Subcutaneous adipose tissue (tissue), 4 donors: ENCODE data around the gene STK32A. TPM values are rescaled to one million over a fixed set of nuclear protein-coding genes. Genes with fewer than 3 reads are reported as not detected.

Experiments
- total RNA-seq, 4 donors: library from RNA; depleted of rRNA; stranded (reverse); fragments of >200 nt; gene quantifications; one replicate each; pipeline ENCODE4 v1.1.0, GENCODE V29; 2016
- TF ChIP-seq, protein P1 (sequence below): fragments of 450-650 bp; IDR thresholded peaks from one replicate; pipeline ENCODE4 v1.5.1; 2016; ENCODE audit warnings: low read depth, mild to moderate bottlenecking, control low read depth, antibody characterized with exemption, moderate library complexity

STK32A gene
- total RNA-seq, 4 donors from 2014 or later, result 1.8 to 5.3 (median 4.3) TPM

DNA sequence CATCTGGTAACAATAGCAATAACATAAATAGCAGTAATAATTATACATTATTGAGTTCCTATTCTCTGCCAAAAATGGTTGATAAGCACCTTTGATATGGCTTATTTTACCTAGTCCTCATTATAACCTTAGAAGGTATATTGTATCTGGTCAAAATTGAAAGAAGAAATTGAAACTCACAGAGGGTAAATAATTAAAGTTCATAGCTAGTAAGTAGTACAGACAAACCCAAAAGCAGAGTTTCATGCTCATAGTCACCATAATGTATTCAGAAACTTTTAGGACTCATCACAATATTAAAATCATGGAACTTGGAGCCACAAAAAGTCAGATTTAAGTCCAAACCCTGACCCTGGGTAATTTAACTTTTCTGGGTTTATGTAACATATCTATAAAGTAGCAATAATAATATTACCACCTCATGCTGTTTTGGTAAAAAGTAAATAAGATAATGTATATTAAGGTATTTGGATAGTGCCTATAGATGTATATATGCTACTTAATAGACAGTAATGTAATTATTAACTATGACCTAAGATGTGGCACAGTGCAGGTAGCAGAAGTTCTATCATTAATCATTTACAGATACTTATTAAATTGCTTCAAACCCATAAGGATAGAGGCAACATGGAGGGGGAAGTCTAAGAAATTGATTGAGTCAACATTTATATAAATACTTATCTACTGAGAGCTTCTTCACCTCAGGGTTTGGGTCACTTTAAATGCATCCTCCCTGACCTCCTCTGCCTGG is 32.4 kb downstream of the STK32A start:
- TF ChIP-seq, protein P1, sequence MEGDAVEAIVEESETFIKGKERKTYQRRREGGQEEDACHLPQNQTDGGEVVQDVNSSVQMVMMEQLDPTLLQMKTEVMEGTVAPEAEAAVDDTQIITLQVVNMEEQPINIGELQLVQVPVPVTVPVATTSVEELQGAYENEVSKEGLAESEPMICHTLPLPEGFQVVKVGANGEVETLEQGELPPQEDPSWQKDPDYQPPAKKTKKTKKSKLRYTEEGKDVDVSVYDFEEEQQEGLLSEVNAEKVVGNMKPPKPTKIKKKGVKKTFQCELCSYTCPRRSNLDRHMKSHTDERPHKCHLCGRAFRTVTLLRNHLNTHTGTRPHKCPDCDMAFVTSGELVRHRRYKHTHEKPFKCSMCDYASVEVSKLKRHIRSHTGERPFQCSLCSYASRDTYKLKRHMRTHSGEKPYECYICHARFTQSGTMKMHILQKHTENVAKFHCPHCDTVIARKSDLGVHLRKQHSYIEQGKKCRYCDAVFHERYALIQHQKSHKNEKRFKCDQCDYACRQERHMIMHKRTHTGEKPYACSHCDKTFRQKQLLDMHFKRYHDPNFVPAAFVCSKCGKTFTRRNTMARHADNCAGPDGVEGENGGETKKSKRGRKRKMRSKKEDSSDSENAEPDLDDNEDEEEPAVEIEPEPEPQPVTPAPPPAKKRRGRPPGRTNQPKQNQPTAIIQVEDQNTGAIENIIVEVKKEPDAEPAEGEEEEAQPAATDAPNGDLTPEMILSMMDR, result no peak

DNA sequence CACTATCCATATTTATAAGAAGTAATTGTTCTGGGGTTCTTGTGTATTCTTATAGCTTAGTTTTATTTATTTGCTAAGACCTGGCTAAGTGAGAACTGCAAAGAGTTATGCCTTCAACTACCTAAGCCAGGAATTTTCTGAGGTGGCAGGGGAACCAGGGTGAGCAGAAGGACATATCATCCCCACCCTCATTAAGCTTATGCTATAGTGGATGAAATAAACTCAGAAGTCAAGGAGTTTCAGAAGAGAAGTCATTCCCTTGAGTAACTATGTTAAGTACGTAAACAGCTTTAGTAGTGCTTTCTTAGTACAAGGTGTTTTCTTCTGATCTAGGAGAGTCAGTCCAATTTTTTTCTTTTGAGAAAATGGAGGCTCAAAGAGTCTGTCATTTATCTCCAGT is 41.7 kb downstream of the STK32A start:
- TF ChIP-seq, protein P1, result no peak

DNA sequence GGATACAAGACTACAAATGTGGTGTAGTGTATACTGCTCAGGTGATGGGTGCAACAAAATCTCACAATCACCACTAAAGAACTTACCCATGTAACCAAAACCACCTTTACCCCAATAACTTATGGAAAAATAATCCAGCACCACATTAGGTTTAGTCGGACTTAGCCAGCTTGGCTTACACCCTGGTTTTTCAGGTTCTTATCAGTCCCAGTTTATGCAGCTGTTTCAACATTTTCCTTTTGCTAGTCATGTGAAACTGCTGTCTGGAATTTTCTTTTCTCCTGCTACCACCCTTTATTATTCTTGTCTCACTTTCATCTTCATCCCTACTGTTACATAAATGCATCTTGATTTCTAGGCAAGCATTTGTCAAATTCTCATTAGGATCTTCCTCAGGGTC is 51.5 kb downstream of the STK32A start:
- TF ChIP-seq, protein P1, result no peak

DNA sequence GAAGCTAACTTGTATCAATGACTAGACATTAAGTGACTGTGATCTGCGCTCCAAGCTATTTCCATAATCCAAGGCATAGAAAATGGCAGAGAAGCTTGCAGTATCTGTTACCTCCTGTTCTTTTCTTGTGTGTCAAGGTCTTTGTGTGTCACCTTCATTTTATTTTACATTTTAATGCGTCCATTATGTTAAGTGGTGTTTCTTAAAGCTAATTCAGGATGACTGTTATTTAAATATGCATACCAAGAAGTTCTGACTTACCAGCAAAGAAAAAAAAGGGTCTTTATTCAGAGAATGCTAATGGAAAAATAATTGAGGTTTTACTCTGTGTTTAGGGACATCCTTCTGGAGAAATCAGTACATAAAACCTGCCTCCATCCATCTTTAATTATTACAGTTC is 52.3 kb downstream of the STK32A start:
- TF ChIP-seq, protein P1, result no peak

DNA sequence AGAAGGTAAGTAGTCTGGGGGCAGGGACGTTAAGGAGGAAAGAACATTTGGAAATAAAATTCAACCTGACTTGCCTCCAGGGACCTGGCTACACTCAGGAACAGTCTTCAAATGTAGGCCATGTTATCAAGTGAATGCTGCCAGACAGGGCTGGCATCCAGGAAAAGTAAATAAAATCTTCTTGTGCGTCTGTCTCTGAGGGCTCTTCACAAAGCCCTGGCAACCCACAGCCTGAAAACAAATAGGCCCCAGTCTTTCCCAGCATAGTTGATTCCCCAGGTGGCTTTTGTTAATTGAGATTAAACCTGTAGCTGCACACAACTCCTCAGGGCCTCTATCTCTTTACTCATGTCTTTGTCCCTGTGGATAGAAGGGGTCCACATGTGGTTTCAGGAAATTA is 55.4 kb downstream of the STK32A start:
- TF ChIP-seq, protein P1, result no peak

DNA sequence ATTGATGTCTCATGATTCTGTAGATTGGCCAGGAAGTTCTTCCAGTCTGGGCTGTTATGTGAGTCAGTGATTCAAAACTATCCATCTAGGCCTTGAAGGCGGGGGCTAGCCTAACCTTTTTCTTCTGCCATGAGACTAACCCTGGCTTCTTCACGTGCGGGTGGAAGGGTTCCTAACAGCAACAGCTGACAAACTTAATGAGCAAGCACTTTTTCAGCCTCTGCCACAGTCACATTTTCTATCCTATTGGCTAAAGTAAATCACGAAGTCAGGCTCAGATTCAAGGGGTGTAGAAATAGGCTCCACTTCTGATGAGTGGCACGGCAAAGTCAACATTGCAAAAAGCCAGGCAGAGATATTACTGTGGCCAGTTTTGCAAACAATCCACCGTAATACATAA is 68.4 kb downstream of the STK32A start:
- TF ChIP-seq, protein P1, result no peak

DNA sequence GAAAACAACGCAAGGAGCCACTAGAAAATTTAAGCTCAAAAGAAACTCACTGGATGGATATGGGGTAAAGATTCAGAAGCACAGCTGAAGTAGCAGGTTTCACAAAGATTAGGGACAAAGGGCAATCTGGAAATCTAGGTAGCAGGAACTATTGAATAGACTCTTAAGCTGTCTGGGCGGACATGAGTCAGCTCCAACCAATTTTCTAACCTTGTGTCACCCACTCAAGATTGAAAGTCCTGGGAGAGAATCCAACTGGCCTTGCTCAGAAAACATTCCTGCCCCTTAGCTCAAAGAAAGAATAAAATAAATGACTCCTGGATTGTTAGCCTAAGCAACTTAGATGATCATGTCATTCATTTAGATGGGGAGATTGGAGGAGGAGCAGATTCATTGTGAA is 69.2 kb downstream of the STK32A start:
- TF ChIP-seq, protein P1, result no peak
